NCI-H2029 (cell line): ENCODE measurements around the gene NHERF1.

Experiments
- DNase-seq: peaks from one replicate; lab custom pipeline; 2025; lab: John Stamatoyannopoulos, UW

NHERF1 gene

DNA sequence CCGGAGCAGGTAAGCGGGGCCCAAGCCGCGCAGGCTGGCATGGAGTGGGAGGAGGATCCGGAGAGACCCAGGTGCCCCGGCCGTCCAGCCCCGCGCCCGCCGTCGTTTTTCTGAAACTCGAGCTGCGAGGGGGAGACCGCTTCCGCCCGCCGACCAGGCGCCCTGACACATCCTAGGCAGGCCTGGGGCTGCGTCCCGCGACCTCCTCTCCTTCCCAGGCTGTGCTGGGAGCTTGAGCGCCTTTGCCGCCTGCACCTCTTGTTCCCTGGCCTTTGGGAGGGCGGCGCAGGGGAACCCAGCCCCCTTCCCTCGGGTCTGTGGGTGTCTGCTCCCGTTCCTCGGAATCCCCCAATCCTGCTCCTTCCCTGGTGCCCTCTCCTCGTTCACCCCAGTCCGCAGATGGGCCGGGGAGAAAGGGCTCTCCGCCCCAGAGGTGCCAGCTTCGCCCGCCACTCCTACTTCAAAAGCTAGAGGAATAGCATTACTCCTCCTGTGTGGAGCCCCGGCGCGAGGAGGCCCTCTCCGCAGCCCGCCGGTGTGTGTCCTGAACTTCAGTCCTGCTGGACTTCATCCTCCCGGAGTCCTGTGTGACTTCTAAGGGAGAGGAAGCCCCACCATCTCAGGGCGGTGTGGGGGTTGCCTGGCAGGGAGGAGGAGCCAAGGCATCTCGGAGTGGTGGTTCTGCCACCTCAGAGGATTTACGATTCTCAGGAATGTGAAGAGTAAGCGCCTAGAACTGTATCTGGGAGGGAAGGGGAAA lies 1.0 kb downstream of the NHERF1 start:
- no peak for DNase-seq

DNA sequence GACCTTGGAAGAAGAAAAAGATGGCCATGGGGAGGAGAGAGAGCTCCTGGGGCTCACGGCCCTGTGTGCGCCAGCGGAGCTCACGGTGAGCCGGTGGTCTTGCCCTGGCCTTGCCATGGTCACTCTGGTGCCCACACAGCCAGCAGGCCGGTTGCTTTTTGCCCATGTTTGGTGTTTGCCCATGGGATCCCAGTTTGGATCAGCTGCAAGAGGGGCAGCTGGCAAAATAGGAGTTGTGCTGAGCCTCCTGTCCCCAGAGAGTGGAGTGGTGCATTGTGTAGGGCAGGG lies 1.6 kb downstream of the NHERF1 start:
- DNase-seq: no peak

DNA sequence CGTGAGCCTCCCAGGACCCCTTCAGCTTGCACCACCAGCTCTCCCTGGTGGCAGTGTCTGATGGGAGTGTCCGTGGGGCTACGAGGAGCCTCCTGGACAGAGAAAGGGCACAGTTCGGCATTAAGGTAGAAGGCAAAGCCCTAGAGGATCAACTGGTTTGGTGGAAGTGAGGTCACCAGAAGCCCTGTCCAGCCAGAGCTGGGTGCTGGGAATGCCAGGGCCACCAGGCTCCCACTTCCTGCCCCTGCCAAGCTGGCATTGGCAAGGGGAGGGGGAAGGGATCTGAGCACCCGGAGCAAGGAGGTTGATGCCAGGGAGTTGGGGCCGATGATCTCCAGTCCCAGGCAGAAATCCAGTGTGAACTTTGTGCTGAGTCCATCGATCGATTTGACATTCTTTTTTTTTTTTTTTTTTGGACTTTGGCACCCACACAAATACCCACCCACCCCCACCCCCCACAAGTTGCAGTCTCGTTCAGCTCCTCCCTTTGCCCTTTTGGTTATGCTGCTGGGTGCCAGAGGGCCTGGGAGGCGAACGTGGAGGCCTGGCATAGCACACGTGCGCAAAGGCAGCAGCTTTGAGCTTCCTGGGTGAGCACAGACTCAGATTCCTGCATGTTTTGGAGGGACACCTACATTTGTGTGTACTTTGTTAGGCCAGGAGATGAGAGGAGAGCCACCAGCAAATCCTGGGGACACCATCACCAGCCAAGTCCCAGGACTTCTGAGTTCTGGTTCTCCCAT lies 2.1 kb downstream of the NHERF1 start:
- DNase-seq: no peak

DNA sequence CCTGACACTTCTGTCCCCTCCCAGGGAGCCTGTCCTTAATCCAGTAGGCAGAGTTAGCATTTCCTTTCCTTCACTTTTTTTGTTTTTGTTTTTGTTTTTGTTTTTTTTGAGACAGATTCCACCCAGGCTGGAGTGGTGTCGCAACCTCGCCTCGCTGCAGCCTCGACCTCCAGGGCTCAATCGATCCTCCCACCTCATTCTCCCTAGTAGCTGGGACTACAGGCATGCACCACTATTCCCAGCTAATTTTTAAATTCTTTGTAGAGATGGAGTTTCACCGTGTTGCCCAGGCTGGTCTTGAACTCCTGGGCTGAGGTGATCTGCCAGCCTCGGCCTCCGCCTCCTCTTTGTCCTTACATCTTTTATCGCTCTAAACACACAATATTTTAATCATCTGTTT lies 4.0 kb downstream of the NHERF1 start:
- no peak for DNase-seq

DNA sequence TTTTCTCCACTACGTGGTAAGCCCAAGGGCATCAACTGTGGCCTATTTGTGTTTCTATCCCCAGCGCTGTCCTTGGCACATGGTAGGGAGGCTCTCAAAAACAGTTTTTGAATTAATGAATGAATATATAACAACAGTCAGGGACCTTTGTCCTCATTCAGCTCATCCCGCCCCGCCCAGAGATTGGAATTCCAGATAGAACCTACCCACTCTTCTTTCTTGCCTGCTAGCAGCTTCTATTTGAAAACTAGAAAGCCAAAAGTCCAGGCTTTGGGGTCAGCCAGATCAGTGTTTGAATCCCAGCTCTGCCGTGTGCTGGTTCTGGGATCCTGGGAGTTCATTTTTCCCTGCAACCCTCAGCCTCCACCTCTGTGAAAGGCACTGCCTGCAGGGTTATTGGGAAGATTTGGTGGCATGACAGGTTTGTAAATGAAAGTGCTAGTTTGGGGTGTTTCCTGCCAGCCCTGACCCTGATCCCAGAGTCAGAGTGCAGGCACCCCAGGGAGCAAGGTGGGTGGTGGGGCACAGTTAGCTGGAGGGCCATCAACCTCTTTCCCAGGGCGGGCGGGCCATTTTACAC lies 4.5 kb downstream of the NHERF1 start:
- no peak for DNase-seq

DNA sequence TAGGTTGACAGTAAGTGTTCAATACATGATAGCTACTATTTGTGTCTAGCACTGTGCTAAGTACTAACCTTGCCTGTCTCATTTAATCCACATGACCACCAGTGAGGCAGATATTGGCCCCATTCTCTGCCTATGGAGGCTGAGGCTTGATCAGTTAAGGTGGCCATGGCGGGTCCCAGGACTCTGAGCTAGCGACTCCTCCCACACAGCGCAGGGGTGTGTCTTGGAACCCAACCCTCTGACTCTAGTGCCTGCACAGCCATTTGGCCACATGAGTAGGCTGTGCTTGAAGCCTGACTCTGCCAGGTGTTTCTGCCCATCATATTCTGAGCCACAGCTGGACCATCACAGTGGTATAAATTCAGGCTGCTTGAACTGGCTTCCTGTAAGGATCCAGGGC lies 6.4 kb downstream of the NHERF1 start:
- no peak for DNase-seq

DNA sequence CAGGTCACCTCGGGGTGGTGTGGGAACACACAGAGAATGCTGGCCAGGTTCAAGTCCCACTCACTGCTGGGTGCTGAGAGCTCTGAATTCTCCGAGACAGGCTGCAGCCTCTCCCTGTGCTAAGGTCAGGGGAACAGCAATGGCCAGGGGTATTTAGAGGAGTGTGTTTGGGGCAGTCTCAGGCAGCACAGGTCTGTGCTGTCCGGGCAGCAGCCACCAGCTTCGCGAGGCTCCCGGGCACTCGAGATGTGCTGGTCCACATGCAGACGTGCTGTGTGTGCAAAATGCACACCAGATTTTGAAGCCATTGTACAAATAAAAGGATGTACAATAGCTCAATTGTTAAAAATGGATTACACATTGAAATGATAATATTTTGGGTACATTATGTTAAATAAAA lies 7.1 kb downstream of the NHERF1 start:
- no peak for DNase-seq

DNA sequence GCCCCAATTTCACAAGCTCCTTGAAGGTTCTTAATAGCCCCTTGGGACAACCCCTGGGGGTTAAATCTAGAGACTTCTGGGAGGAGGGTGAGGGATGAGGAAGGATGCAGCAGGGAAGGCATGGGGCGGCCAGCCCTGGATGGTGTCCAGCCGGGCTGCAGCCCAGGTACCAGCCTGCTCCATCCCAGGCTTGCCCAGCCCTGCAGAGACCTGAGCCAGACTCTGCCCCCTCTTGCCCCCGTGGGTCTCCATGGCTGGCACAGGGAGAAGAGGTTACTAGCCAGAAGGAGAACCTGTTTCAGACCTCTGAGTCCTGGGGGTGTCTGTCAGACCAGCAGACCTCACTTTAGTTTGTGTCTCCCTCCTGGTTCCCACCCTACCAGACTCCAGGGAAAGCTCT lies 8.5 kb downstream of the NHERF1 start:
- DNase-seq: no peak

DNA sequence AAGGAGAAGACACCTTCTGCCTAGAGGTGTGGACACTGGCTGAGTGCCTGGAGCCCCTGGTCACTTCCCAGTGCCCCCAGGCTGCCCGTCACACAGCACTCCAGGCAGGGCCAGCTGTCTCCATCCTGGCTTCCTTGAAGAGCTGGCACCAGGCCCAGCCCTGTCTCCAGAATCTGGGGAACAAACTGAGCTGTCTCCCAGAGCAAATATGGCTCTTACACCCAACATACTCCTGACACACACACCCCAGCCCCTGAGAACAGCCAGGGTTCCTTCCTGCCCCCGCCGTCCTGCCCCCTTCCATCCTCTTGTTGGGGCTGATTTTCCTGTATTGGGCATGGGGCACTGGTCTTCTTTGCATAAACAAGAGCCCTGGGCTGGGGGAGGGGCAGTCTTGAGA lies 9.1 kb downstream of the NHERF1 start:
- no peak for DNase-seq

DNA sequence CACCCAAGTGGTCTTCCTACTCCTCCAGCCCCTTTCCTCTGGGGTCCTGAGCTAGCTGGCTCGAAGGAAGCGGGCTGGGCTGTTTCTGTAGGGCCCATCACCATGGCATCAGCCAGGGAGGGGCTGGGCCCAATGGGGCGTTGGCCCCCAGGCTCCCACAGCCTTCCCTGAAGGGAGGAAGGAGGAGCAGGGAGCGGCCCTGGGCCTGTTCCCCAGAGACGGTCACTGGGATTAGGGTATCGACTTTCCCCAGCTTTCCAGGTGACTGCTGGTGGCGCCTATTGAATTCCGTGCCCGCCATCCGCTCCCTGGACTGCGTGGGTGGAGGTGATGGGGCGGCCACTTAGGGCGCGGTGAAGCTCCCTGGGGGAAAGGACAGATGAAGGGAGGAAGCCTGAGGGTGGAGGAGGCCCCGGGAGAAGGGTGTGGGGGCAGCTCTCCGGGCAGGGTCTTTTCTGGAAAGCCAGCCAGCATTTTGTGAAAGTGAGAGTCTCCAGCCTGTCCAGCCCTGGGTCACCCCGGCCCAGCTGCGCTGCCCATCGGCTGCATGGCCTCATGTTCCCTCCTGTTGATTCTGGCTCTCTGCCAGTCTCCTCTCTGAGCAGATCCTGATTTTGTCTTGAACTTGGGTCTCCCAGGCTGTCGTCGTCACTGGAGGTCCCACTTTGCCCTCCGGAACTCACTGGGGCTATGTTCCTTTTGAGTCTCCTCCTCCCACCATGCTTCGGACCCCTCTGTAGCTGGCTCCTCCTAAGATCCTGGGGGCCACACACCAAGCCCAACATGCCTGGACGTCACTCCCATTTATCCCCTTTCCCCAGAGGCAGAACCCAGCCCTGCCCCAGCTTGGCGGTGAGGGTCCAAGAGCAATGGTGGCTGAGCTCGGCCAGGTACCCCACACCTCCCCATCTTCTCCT lies 9.8 kb downstream of the NHERF1 start:
- DNase-seq: no peak

DNA sequence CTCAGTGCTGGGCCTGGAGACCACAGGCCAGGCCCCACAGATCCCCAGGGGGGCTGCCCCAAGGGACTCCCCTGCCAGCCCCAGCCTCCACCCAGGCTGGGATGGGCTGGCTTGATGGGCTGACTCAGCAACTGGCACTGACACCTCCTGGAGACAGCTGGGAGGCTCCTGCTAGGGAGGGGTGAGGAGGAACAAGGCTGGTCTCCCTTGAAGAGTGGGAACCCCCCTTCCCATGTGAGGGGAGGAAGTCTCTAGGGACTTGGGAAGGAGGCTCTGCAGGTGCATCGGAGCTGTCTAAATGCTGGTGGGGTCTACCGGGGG lies 10.4 kb downstream of the NHERF1 start:
- no peak for DNase-seq

DNA sequence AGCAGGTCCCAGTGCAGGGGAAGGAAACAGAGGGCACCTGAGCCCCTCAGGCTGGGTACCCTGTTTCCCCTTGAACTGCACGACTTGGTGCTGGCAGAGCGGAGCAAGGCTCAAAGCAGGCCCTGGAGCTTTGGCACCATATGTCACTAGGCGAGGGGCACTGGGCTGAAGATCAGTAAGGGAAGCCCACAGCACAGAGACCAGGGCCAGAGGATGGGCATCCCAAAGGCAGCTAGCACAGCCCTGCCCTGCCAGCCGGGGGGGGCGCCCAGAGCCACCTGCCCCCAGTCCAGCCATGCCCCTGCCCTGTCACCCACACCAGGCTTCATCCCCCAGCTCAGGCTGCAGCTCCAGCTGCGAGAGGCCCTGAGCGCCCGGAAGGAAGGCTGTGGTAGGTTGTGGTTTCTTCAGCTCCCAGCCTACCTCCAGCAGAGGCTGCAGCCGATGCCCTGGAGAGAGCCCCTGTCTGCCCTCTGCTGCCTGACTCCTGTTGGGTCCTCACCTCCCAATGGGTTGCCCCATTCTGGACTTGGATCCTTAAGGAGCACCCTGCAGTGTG lies 10.9 kb downstream of the NHERF1 start:
- DNase-seq: no peak

DNA sequence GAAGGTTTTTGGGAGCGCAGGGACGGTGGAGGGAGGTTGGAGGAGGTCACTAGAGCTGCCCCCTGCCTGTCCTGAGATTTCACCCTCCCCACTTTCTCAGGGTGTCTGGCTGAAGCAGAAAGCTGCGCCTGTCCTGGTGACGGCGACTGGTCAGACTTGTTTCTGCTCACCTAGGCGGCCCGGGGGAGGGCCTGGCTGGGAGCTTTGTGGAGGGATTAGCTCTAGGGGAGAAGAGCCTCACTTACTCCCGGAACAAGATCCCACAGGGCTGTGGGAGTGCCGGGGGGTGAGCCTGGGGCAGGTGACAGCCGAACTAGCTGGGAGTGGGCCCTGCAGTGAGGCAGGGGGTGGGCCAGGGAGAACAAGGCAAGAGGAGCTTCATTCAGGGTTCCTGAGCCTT lies 11.5 kb downstream of the NHERF1 start:
- no peak for DNase-seq

DNA sequence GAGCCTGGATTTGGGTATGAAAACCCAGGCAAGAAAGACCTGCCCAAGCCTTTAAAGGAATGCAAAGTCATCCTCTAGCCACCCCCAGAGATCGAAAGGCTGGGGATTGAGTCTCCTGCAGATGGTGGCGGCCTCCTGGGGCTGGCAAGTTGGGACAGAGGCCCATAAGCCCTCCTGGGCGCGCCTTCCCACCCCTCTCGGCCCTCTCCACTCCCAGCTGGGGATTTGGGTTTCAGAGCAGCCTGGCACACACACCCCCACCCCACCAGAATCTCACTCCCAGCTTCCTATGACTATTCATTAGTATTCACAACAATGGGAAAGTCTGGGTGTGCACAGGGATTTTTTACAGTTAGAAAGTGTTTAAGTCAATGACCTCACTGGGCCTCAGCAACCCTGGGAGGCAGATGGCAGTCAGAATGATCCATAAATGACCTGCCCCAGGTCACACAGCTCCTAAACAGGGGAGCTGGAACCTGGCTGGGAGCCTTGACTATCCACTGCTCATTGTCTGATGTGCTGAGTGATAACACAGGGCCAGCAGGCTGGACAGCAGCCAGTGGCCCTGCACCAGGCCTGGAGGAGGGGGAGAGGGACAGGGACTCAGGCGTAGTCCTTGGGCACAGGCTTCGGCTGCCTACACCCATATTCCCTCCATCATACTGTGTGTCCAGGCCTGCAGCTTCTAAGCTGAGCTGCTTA lies 12.1 kb downstream of the NHERF1 start:
- DNase-seq: no peak

DNA sequence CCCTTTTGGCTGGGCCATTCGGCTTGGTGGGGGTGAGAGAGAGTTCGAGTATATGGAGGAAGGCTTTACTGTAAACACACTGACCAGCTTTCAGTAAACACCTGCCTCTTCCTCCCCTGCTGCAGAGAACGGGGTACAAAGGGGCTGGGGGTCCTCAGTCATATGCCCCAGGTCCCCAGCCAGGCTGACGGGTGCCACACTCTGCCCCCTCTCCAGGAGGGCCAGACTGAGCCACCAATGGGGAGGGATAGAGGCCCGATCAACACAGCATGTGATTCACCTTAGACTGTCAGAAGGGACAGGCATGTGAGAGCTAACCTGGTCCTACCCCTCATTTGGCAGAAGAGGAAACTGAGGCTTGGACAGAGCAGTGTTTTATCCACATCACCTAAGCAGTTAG lies 13.0 kb downstream of the NHERF1 start:
- no peak for DNase-seq

DNA sequence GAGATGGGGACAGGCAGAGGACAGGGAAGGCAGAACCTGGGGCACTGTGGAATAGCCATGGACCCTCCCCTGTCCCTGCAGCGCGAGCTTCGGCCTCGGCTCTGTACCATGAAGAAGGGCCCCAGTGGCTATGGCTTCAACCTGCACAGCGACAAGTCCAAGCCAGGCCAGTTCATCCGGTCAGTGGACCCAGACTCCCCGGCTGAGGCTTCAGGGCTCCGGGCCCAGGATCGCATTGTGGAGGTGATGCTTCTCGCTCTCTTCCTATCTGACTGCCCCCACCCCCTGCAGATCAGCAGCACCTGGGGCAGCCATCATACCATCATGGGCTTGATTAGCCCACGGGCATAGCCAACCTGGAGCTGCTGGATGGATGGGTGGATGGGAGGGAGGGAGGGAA lies 13.5 kb downstream of the NHERF1 start:
- DNase-seq: no peak

DNA sequence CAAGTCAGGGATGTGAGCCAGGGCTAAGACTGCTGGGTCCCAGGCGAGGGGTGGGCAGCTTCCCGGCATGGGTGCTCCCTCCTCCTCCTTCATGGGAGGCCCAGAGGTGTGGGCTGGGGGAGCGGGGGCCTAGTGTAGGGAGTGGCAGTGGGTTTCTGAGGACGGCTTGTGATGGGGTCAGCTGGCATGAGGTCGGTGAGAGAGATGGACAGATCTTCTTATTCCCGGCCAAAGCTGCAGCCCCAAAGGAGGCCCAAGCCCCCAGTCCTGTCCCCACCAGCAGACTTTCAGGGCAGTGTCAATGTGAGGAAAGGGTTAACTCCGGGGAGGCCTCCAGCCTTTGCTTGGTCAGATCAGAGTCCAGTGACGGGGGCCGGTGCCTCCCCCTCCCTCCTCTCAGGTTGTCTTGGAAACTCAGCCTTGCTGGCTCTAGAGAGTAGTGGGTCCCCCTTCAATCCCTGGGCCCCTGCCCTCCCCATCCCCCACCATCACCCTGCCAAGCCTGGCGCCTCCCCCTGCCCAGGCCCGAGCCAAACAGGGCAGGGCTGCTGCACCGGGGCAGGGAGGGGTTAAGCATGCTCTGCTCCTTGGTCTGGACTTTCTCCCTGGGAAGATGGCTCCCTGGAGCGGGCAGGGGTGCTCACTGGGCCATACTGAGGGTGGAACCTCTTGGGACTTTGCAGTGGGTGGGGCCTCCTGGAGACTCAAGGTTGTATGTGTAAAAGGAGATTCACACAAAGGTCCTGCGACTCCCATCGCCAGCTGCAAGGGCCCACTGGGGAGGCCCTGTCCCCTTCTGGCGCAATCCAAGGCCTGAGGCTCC lies 15.3 kb downstream of the NHERF1 start:
- DNase-seq: no peak

DNA sequence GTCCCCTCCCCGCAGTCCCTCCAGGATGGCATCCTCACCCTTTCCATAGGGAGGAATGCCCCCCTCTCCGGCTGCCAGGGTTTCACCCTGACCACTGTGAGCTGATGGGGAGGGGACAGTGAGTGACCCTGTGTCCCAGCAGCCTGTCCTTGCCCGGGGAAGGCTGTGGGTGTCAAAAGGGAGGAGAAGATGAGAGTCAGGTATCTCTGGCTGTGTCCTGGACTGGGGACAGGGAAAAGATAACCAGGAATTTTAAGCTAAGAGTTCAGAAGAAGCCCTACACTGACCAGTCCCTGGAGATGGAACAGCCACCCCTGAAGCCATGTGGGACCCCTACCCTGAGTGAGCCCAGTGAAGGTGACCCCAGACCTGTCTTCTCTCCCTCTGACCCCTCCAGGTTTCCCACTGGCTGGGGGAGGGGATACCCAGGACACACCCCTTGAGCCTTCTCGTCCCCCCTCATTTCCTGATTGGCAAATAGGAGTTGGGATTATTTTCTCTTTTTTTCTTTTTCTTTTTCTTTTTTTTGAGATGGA lies 16.4 kb downstream of the NHERF1 start:
- no peak for DNase-seq

DNA sequence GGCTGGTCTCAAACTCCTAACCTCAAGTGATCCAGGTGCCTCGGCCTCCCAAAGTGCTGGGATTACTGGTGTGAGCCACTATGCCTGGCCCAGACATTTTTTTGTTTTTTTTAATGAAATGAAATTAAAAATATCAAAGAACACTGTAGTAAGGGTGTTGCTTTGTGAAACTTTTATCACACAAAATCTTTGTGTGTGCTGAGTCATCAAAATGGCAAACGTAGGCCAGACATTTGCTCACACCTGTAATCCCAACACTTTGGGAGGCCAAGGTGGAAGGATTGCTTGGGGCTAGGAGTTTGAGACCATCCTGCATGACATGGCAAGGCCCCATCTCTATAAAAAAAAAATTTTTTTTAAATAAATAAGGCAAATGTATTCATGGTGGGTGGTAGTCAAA lies 18.0 kb downstream of the NHERF1 start:
- no peak for DNase-seq

DNA sequence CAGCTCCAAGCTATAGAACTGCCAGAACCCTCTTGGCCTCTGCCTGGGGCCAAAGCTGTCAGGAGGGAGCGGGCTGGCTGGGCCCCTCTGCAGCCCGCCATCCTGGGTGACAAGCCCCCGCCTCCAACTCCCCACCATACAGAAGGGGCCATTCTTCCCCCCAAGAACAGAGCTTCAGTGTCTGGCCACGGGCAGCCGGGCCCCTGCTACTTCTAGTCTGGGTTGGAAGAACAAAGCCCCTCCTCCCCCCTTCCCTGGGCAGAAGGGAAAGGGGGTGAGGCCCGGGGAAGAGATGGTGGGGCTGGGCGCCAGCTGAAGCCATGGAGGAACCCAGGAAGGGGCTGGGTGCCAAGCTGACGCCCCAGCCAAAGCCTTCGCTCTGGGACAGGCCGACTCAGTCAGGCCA lies 18.7 kb downstream of the NHERF1 start:
- DNase-seq: no peak
